Esophagus muscularis mucosa (tissue), 3 donors: Measurements from ENCODE around the gene MICU1.

Experiments
- POLR2A ChIP-seq: fragments of 450-650 bp; IDR thresholded peaks from one replicate; pipeline ENCODE4 v1.6.1; 2017; ENCODE audit warnings: antibody characterized with exemption, moderate library complexity, mild to moderate bottlenecking, low read depth
- TF ChIP-seq, protein P1 (sequence below), 3 experiments: fragments of 200-600 bp in 2 of 3; fragments of 450-650 bp in 1 of 3; sonication (generic) in 2 of 3; IDR thresholded peaks; one replicate each; pipeline ENCODE4 v1.5.1; 2017 to 2019; ENCODE audit warnings: antibody characterized with exemption in 3 of 3, mild to moderate bottlenecking in 2 of 3, moderate library complexity in 1 of 3

- no peak for TF ChIP-seq POLR2A
- TF ChIP-seq, protein P1, sequence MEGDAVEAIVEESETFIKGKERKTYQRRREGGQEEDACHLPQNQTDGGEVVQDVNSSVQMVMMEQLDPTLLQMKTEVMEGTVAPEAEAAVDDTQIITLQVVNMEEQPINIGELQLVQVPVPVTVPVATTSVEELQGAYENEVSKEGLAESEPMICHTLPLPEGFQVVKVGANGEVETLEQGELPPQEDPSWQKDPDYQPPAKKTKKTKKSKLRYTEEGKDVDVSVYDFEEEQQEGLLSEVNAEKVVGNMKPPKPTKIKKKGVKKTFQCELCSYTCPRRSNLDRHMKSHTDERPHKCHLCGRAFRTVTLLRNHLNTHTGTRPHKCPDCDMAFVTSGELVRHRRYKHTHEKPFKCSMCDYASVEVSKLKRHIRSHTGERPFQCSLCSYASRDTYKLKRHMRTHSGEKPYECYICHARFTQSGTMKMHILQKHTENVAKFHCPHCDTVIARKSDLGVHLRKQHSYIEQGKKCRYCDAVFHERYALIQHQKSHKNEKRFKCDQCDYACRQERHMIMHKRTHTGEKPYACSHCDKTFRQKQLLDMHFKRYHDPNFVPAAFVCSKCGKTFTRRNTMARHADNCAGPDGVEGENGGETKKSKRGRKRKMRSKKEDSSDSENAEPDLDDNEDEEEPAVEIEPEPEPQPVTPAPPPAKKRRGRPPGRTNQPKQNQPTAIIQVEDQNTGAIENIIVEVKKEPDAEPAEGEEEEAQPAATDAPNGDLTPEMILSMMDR (IDR thresholded peaks at IDR 0.05): peak in 2 of 3 experiments; percentile 91 to 96
These were observed 288.7 kb downstream of the MICU1 start for GRCh38 chr10:72337039-72337629.
